Thoracic aorta (tissue), 2 donors: Measurements from ENCODE around the gene SMS. TPM values are rescaled to one million over a fixed set of nuclear protein-coding genes. Genes with fewer than 3 reads are reported as not detected.

ENCODE experiments used
- ATAC-seq: fragments of 150-250 bp; one replicate; pipeline ENCODE4 v1.8.0; 2017; ENCODE audit warnings: low read depth; ENCODE audit not compliant: insufficient number of reproducible peaks, low FRiP score
- DNase-seq: peaks from one replicate; pipeline ENCODE4 v3.0.0-alpha.2; 2020; ENCODE audit warnings: low spot score
- H3K27ac ChIP-seq, 2 donors: fragments of 200-600 bp; sonication (generic); 1 replicate in 1 of 2; 2 replicates in 1 of 2; pipeline ENCODE4 v1.5.1; 2016; ENCODE audit warnings: mild to moderate bottlenecking in 2 of 2, moderate library complexity in 2 of 2
- H3K27me3 ChIP-seq: fragments of 200-600 bp; sonication (generic); replicated peaks from 2 replicates; pipeline ENCODE4 v1.6.0; 2016; ENCODE audit warnings: mild to moderate bottlenecking; ENCODE audit not compliant: insufficient read depth
- H3K36me3 ChIP-seq: fragments of 200-600 bp; sonication (generic); one replicate; pipeline ENCODE4 v1.5.1; 2016
- H3K4me1 ChIP-seq, 2 donors: fragments of 200-600 bp; sonication (generic); 1 replicate in 1 of 2; 2 replicates in 1 of 2; pipeline versions ENCODE4 v1.5.1 to v1.6.0; 2016; ENCODE audit warnings: low read depth in 2 of 2, mild to moderate bottlenecking in 1 of 2; ENCODE audit not compliant: control insufficient read depth in 1 of 2
- H3K4me3 ChIP-seq: fragments of 200-600 bp; sonication (generic); 2 replicates; pipeline ENCODE4 v1.5.1; 2016; ENCODE audit warnings: mild to moderate bottlenecking
- H3K9me3 ChIP-seq: fragments of 200-600 bp; sonication (generic); 2 replicates; pipeline ENCODE4 v1.5.1; 2016
- total RNA-seq, 2 donors: library from RNA; depleted of rRNA; stranded (reverse); fragments of >200 nt; gene quantifications; one replicate each; pipeline versions ENCODE4 v1.1.0 to v1.2.3, GENCODE V29; 2016
- TF ChIP-seq, protein P1 (sequence below): fragments of 200-600 bp; sonication (generic); IDR thresholded peaks from one replicate; pipeline ENCODE4 v1.5.1; 2019; ENCODE audit warnings: antibody characterized with exemption

SMS gene
- total RNA-seq, 2 donors from 2014 or later = 37.8 to 61.6 TPM

- no peak overlapping the region for H3K27ac ChIP-seq
- no peak overlapping the region for H3K4me3 ChIP-seq
- peaks cover 0 to 6% of the 10 kb centered on the region in 2 donors for H3K4me1 ChIP-seq
- no peaks in the 10 kb centered on the region for H3K27me3 ChIP-seq
- DNase-seq (no peak), ATAC-seq (no peak)
- no peaks in the 10 kb centered on the region for H3K9me3 ChIP-seq
- H3K36me3 ChIP-seq = no peaks in the 10 kb centered on the region
- TF ChIP-seq, protein P1, sequence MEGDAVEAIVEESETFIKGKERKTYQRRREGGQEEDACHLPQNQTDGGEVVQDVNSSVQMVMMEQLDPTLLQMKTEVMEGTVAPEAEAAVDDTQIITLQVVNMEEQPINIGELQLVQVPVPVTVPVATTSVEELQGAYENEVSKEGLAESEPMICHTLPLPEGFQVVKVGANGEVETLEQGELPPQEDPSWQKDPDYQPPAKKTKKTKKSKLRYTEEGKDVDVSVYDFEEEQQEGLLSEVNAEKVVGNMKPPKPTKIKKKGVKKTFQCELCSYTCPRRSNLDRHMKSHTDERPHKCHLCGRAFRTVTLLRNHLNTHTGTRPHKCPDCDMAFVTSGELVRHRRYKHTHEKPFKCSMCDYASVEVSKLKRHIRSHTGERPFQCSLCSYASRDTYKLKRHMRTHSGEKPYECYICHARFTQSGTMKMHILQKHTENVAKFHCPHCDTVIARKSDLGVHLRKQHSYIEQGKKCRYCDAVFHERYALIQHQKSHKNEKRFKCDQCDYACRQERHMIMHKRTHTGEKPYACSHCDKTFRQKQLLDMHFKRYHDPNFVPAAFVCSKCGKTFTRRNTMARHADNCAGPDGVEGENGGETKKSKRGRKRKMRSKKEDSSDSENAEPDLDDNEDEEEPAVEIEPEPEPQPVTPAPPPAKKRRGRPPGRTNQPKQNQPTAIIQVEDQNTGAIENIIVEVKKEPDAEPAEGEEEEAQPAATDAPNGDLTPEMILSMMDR = no peak
Measured at GRCh38 chrX:21930986-21931385, 9.5 kb upstream of the SMS start.

DNA sequence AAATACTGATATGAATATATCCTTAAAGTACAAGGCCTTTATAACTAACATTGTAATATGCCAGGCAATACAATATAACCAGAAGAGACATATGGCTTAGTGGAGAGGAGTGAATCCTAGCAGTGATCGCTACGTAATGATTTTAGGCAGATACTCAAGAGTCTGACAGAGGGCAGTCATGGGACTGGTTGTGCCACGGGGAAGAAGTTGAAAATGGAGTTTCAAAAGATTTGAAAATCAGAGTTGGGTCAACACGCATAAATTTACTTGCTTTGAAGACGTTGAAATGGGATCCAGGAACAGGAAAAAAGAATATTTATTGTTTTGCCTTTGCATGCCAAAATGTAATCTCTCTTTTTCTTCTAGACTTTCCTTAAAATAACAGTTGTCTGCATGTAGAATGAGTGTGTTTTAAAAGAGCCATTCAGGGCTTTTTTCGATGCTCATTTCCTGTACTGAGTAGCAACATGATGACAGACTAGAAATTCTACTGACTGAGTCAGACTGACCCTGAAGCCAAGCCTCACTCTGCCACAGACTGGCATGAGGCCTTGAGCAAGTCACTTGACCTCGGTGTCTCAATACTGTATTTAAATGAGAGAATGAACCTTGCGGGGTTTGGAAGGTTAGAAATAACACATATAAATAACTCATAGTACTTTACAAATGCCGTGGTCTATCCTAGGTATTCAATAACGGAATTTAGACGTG lies 8.1 kb upstream of the SMS start:
- Histone ChIP-seq H3K4me1 (no peaks in the 10 kb centered on the region), H3K27me3 (no peaks in the 10 kb centered on the region), H3K27ac (peak overlapping the region; percentile 79 to 89), H3K9me3 (no peaks in the 10 kb centered on the region), H3K36me3 (no peaks in the 10 kb centered on the region), H3K4me3 (no peak overlapping the region)
- TF ChIP-seq, protein P1 = no peak
- DNase-seq (no peak), ATAC-seq (peak; percentile 89)

DNA sequence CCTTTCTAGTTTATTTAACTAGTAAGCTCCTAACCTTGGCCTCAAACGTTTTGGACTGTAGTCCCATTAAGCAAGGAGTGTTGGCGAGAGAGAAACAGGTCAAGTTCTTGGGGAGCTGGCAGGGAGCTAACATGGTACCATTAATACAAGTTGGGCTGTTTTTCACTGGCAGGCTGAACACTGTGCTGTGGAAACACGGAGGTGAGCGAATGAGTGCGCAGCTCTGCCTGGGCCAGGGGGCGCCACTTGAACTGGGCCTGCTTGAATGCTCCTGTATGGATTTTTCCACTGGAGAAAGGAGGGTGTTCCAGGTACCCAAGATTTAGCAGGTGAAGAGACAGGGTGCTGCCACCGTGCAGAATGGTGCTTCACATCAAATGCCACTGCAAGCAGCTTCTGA lies 7.4 kb upstream of the SMS start:
- H3K4me3 ChIP-seq = no peak overlapping the region
- DNase-seq (no peak), ATAC-seq (no peak)
- TF ChIP-seq, protein P1 = no peak
- no peaks in the 10 kb centered on the region for H3K4me1 ChIP-seq
- H3K9me3 ChIP-seq = no peaks in the 10 kb centered on the region
- no peaks in the 10 kb centered on the region for H3K36me3 ChIP-seq
- H3K27me3 ChIP-seq = no peaks in the 10 kb centered on the region
- H3K27ac ChIP-seq = peak overlapping the region; percentile 79 to 89

DNA sequence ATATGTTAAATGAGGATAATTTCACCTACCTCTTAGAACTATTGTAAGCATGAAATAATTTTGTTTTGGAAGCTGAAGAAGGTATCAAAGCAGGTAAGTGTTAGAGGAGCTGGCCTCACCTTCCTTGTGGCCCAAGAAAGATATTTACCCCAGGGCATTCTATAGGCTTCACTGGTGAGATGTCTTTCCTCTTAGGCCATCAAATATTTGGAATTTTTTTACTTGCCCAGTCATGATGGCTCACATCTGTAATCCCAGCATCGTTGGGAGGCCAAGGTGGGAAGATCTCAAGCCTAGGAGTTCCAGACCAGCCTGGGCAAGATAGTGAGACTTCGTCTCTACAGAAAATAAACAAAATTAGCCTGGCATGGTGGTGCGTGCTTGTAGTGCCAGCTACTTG lies 6.1 kb upstream of the SMS start:
- H3K9me3 ChIP-seq = no peaks in the 10 kb centered on the region
- H3K4me3 ChIP-seq = no peak overlapping the region
- DNase-seq (no peak), ATAC-seq (no peak)
- H3K36me3 ChIP-seq = no peaks in the 10 kb centered on the region
- H3K27me3 ChIP-seq = no peaks in the 10 kb centered on the region
- no peaks in the 10 kb centered on the region for H3K4me1 ChIP-seq
- H3K27ac ChIP-seq = no peak overlapping the region
- TF ChIP-seq, protein P1 = no peak

DNA sequence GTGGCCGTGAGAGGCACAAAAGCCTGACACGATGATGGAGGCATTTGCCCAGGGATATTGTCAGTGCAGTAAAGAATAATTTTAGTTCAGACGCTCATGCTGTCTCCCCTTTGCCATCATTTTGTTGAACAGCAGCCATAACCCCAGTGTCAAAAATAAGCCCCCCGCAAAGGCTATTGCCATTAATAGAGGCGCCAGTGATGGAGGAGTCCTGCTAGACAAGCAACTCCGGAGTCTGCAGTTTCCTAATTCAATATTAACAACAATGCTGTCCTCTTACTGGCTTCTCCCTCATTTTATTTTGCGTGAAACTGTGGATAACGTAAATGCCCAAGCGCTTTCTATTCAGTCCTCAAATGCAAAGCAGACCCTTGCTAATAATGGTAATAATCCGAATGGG lies 603 bp upstream of the SMS start:
- TF ChIP-seq, protein P1 = no peak
- H3K36me3 ChIP-seq = no peaks in the 10 kb centered on the region
- peak overlapping the region; percentile 69 for H3K4me3 ChIP-seq
- ATAC-seq (no peak), DNase-seq (no peak)
- H3K9me3 ChIP-seq = no peaks in the 10 kb centered on the region
- no peaks in the 10 kb centered on the region for H3K27me3 ChIP-seq
- H3K4me1 ChIP-seq = peaks cover 0 to 27% of the 10 kb centered on the region in 2 donors
- peak overlapping the region; percentile 75 to 89 for H3K27ac ChIP-seq
